Esophagus (tissue), 2 donors: Measurements from ENCODE around the gene PCGF2. TPM values are rescaled to one million over a fixed set of nuclear protein-coding genes. Genes with fewer than 3 reads are reported as not detected.

Source experiments
- H3K27ac ChIP-seq, 2 donors: one replicate each; pipeline ENCODE4 v1.5.1; 2013; ENCODE audit warnings: low read depth in 2 of 2, mild to moderate bottlenecking in 2 of 2, inconsistent platforms in 1 of 2, low read length in 1 of 2, moderate library complexity in 1 of 2
- H3K27me3 ChIP-seq, 2 donors: one replicate each; pipeline ENCODE4 v1.6.1; 2013; ENCODE audit warnings: low read length in 2 of 2, control low read depth in 1 of 2, mild to moderate bottlenecking in 1 of 2; ENCODE audit not compliant: insufficient read depth in 2 of 2, control insufficient read depth in 1 of 2
- H3K36me3 ChIP-seq, 2 donors: one replicate each; pipeline ENCODE4 v1.6.1; 2013; ENCODE audit warnings: low read length in 1 of 2; ENCODE audit not compliant: control insufficient read depth in 2 of 2, insufficient read depth in 2 of 2
- H3K4me1 ChIP-seq, 2 donors: one replicate each; pipeline ENCODE4 v1.6.1; 2013; ENCODE audit warnings: low read length in 1 of 2; ENCODE audit not compliant: control insufficient read depth in 2 of 2, insufficient read depth in 2 of 2
- H3K4me3 ChIP-seq, 2 donors: one replicate each; pipeline ENCODE4 v1.5.1; 2013; ENCODE audit warnings: low read length in 2 of 2, mild to moderate bottlenecking in 2 of 2, low read depth in 1 of 2, moderate library complexity in 1 of 2
- H3K9me3 ChIP-seq, 2 donors: one replicate each; pipeline ENCODE4 v1.6.1; 2013; ENCODE audit warnings: mild to moderate bottlenecking in 2 of 2, low read depth in 1 of 2, low read length in 1 of 2, moderate library complexity in 1 of 2; ENCODE audit not compliant: control insufficient read depth in 2 of 2, insufficient read depth in 1 of 2
- WGBS, 2 donors: extraction: QIAGEN DNeasy Blood & Tissue Kit; methylation state at CpG; one replicate each; pipeline ENCODE4 v1.1.7; 2013; 5-methylcytosine and 5-hydroxymethylcytosine counted together
- polyA plus RNA-seq, 2 donors: library from polyadenylated mRNA; stranded (reverse); fragments of 200-250 nt; gene quantifications; one replicate each; pipeline ENCODE4 v1.2.3, GENCODE V29; 2013
- donor health status: healthy with polysubstance abuse.
- donor health status: Bipolar disorder and iron deficiency.

The PCGF2 gene
- polyA plus RNA-seq, 2 donors = 9.4 to 22.4 TPM

- Histone ChIP-seq H3K27ac (peak overlapping the region in 1 of 2 donors; percentile 5), H3K9me3 (no peaks in the 10 kb centered on the region), H3K27me3 (no peaks in the 10 kb centered on the region), H3K36me3 (peaks cover 15 to 37% of the 10 kb centered on the region in 2 donors), H3K4me1 (peaks cover 8 to 10% of the 10 kb centered on the region in 2 donors), H3K4me3 (peak overlapping the region in 1 of 2 donors; percentile 92)
- 78 to 80% methylated on average over 20 to 21 of the region's 21 CpGs for WGBS, 2 donors
Observed at GRCh38 chr17:38707678-38708351, 40.3 kb downstream of the PCGF2 start.

GRCh38 chr17:38706505-38707216, 41.5 kb downstream of the PCGF2 start:
- WGBS, 2 donors = 7 to 9% methylated on average over 20 of the region's 20 CpGs
- Histone ChIP-seq H3K4me1 (peaks cover 8 to 10% of the 10 kb centered on the region in 2 donors), H3K9me3 (no peaks in the 10 kb centered on the region), H3K4me3 (peak overlapping the region; percentile 71 to 92), H3K27me3 (no peaks in the 10 kb centered on the region), H3K27ac (peak overlapping the region; percentile 97 to 99), H3K36me3 (peaks cover 7 to 26% of the 10 kb centered on the region in 2 donors)

DNA sequence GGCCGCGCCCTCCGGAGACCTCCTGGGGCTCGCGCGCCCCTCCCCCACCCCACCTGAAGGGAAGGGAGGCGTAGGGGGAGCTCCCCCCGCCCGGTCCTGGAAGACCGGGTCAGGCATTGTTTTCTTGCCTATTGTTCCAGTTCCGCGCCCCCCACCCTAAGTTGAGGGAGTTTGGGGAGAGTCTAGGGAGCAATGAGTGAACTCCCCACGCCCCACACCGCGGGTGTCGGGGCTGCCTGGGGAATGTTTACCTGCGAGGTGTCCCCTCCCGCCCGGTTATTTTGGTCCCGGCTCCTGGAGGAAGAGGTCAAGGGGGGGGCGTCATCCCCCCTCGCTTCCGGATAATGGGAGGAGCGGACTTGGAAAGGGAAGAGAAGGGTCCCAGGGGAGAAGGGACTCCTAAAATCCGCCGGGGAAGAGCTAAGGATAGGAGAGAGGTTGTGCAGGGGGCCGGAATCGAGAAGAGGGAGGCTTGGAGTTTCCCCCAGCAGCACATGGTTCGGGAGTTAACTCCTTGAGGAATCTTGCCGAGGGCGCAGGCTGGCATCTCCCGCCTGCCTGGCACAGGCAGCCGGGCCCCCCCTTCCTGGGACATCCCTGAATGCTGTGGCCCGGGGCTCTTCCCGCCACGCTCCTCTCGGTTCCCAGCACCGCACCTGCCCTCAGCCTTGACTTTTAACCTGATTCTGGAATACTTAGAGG, 42.2 kb downstream of the PCGF2 start:
- peak overlapping the region; percentile 71 to 92 for H3K4me3 ChIP-seq
- H3K27ac ChIP-seq = peak overlapping the region; percentile 97 to 99
- peaks cover 3 to 19% of the 10 kb centered on the region in 2 donors for H3K36me3 ChIP-seq
- H3K4me1 ChIP-seq = peaks cover 10% of the 10 kb centered on the region in 2 donors
- H3K9me3 ChIP-seq = no peaks in the 10 kb centered on the region
- WGBS, 2 donors = 1% methylated on average over 29 to 38 of the region's 38 CpGs
- H3K27me3 ChIP-seq = no peaks in the 10 kb centered on the region

GRCh38 chr17:38705523-38705802, 42.7 kb downstream of the PCGF2 start:
- Histone ChIP-seq H3K27me3 (no peaks in the 10 kb centered on the region), H3K9me3 (no peaks in the 10 kb centered on the region), H3K4me1 (peaks cover 10 to 11% of the 10 kb centered on the region in 2 donors), H3K27ac (peak overlapping the region; percentile 97 to 99), H3K4me3 (peak overlapping the region; percentile 71 to 92), H3K36me3 (peaks cover 3 to 17% of the 10 kb centered on the region in 2 donors)
- 0 to 1% methylated on average over 15 to 26 of the region's 32 CpGs for WGBS, 2 donors

- peak within 1 kb of the TSS; percentile 97 to 99 for H3K27ac ChIP-seq
- H3K4me1 ChIP-seq = peaks cover 10 to 11% of the 10 kb centered on the region in 2 donors
- WGBS, 2 donors = 0 to 1% methylated on average over 50 to 100 of the region's 100 CpGs
- H3K4me3 ChIP-seq = peak within 1 kb of the TSS; percentile 76 to 92
- peaks cover 3 to 17% of the 10 kb centered on the region in 2 donors for H3K36me3 ChIP-seq
- H3K27me3 ChIP-seq = no peaks in the 10 kb centered on the region
- H3K9me3 ChIP-seq = no peaks in the 10 kb centered on the region
Observed at GRCh38 chr17:38704606-38705522, 43.3 kb downstream of the PCGF2 start, which contains the start of gene MLLT6. MLLT6 (plus strand) TSS chr17:38705273; CDS start chr17:38705633, 360 bp downstream.

- Histone ChIP-seq H3K27ac (peak overlapping the region; percentile 97 to 99), H3K4me1 (peaks cover 9 to 11% of the 10 kb centered on the region in 2 donors), H3K36me3 (peaks cover 0 to 10% of the 10 kb centered on the region in 2 donors), H3K9me3 (no peaks in the 10 kb centered on the region), H3K4me3 (peak overlapping the region; percentile 76 to 92), H3K27me3 (no peaks in the 10 kb centered on the region)
- 0 to 1% methylated on average over 45 to 50 of the region's 50 CpGs for WGBS, 2 donors
Observed at GRCh38 chr17:38703742-38704605, 44.2 kb downstream of the PCGF2 start.

GRCh38 chr17:38702916-38703741, 45.0 kb downstream of the PCGF2 start:
- 1% methylated on average over 55 of the region's 55 CpGs for WGBS, 2 donors
- Histone ChIP-seq H3K27ac (peak overlapping the region; percentile 97 to 99), H3K4me3 (peak overlapping the region; percentile 76 to 92), H3K4me1 (peaks cover 8 to 11% of the 10 kb centered on the region in 2 donors), H3K27me3 (no peaks in the 10 kb centered on the region), H3K36me3 (peaks cover 0 to 7% of the 10 kb centered on the region in 2 donors), H3K9me3 (no peaks in the 10 kb centered on the region)
